DND-41 (cell line): ENCODE results near the gene MRPS23.

Experiments used
- ATAC-seq: fragments of 200-7000 bp; cut with Tn5 transposase; 3 replicates; pipeline ENCODE4 v1.9.1; 2021; ENCODE audit warnings: low read depth; ENCODE audit not compliant: insufficient read depth
- DNase-seq: peaks from one replicate; pipeline ENCODE4 v3.0.0-alpha.2; 2020
- H2AFZ ChIP-seq: 2 replicates; pipeline ENCODE4 v1.6.0; 2012; ENCODE audit warnings: low read depth, low read length
- H3K27ac ChIP-seq: 2 replicates; pipeline ENCODE4 v1.5.1; 2012; ENCODE audit warnings: low read length, inconsistent platforms
- H3K27me3 ChIP-seq: fragments of 200-600 bp; sonication (generic); 2 replicates; pipeline ENCODE4 v1.6.0; 2012; ENCODE audit warnings: low read length, mild to moderate bottlenecking, inconsistent platforms; ENCODE audit not compliant: insufficient read depth, poor library complexity
- H3K36me3 ChIP-seq: 2 replicates; pipeline ENCODE4 v1.5.1; 2012; ENCODE audit warnings: low read length, inconsistent platforms; ENCODE audit not compliant: insufficient read depth
- H3K4me1 ChIP-seq: 2 replicates; pipeline ENCODE4 v1.5.1; 2012; ENCODE audit warnings: mild to moderate bottlenecking, low read length; ENCODE audit not compliant: insufficient read depth
- H3K4me2 ChIP-seq: 2 replicates; pipeline ENCODE4 v1.6.0; 2012; ENCODE audit warnings: mild to moderate bottlenecking, moderate library complexity, low read length, inconsistent platforms; ENCODE audit not compliant: insufficient read depth
- H3K4me3 ChIP-seq, 2 experiments: fragments of 200-600 bp in 1 of 2; shearing (Covaris generic) in 1 of 2; 2 replicates each; pipeline ENCODE4 v1.5.1; 2012 to 2016; ENCODE audit warnings: inconsistent platforms in 2 of 2, low read length in 2 of 2, mild to moderate bottlenecking in 2 of 2, low read depth in 1 of 2, moderate library complexity in 1 of 2
- H3K79me2 ChIP-seq: 2 replicates; pipeline ENCODE4 v1.6.0; 2012; ENCODE audit warnings: low read length, inconsistent platforms; ENCODE audit not compliant: insufficient read depth
- H3K9ac ChIP-seq: 2 replicates; pipeline ENCODE4 v1.6.0; 2012; ENCODE audit warnings: low read depth, mild to moderate bottlenecking, inconsistent platforms, low read length, moderate library complexity
- H3K9me3 ChIP-seq: 2 replicates; pipeline ENCODE4 v1.5.1; 2012; ENCODE audit warnings: low read length, moderate library complexity, mild to moderate bottlenecking, inconsistent platforms; ENCODE audit not compliant: insufficient read depth, severe bottlenecking
- H4K20me1 ChIP-seq: 2 replicates; pipeline ENCODE4 v1.6.0; 2012; ENCODE audit warnings: low read length; ENCODE audit not compliant: insufficient read depth
- EZH2 ChIP-seq: IDR thresholded peaks from 3 replicates; pipeline ENCODE4 v1.6.1; 2012; ENCODE audit warnings: borderline replicate concordance, low read depth, mild to moderate bottlenecking, moderate library complexity, low read length, inconsistent platforms; ENCODE audit not compliant: severe bottlenecking
- TF ChIP-seq, protein P1 (sequence below): IDR thresholded peaks from 2 replicates; pipeline ENCODE4 v1.5.1; 2012; ENCODE audit warnings: borderline replicate concordance, low read length, moderate library complexity, mild to moderate bottlenecking; ENCODE audit not compliant: poor library complexity, severe bottlenecking; ENCODE audit errors: extremely low read depth

MRPS23 gene

DNA sequence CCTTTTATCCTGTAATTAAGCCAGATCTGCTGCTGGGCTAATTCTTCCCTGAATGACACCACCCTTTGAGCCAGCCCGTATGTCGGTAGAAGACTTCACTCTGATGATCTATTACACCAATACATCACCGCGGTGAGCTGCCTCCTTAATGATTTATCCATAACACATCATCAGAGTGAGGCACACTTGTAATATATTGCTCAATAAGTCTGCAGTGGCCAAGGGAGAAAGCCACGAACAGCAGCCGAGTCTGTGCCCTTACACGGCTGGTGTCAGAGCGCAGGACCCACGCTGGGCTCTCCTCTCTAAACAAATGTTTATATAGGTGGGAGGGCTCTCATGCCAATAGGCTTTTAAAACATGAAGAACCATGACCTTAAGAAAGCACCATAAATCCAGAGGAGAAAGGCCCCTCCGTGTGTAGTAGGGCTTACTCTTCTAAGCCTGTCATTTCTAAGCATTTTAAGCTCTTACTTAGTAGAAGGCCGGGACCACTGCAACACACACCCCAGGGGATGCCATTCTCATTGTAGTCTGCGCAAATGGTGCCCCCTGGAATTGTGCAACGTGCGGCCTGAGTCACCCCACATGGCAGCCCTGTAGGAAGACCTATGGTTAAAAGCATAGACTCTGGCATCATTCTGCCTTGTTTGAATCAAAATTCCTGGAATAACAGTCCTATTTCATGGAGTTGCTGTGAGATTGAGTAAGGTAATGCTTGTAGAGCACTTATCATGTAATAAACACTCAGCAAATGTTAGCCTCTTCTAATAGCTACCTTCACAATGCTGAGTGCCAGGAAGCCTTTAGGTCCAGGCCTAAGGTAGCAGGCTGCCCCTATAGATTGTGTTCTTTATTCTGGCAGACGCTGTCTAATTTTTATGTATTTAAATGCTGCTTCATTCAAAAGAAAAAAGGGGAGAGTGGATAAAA, 26.1 kb downstream of the MRPS23 start:
- Histone ChIP-seq H3K4me3 (no peak overlapping the region), H3K4me1 (no peaks in the 10 kb centered on the region), H3K27ac (no peak overlapping the region), H2AFZ (no peak overlapping the region), H3K4me2 (no peak overlapping the region), H4K20me1 (no peaks in the 10 kb centered on the region), H3K9ac (no peak overlapping the region), H3K79me2 (no peaks in the 10 kb centered on the region), H3K9me3 (no peaks in the 10 kb centered on the region), H3K27me3 (no peaks in the 10 kb centered on the region), H3K36me3 (no peaks in the 10 kb centered on the region)
- TF ChIP-seq, protein P1, sequence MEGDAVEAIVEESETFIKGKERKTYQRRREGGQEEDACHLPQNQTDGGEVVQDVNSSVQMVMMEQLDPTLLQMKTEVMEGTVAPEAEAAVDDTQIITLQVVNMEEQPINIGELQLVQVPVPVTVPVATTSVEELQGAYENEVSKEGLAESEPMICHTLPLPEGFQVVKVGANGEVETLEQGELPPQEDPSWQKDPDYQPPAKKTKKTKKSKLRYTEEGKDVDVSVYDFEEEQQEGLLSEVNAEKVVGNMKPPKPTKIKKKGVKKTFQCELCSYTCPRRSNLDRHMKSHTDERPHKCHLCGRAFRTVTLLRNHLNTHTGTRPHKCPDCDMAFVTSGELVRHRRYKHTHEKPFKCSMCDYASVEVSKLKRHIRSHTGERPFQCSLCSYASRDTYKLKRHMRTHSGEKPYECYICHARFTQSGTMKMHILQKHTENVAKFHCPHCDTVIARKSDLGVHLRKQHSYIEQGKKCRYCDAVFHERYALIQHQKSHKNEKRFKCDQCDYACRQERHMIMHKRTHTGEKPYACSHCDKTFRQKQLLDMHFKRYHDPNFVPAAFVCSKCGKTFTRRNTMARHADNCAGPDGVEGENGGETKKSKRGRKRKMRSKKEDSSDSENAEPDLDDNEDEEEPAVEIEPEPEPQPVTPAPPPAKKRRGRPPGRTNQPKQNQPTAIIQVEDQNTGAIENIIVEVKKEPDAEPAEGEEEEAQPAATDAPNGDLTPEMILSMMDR: no peak
- TF ChIP-seq EZH2: no peak
- DNase-seq (no peak), ATAC-seq (no peak)

DNA sequence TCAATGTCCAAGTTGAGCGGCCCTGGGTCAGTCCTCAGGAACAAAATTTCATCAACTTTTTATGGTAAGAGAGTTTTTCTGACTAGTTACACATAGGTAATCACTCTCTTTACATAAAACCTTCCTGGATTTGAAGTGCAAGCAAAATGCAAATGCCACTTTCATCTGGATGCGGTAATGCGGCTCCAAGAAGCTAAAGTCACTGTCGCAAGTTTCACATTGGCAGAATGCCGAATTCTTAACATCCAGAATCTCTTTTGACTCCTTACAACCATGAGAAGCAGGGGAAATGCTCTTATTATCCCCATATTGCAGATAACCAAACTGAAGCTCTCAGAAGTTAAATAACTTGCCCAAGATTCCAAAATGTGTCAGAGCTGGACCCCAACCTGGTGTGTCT, 30.0 kb downstream of the MRPS23 start:
- Histone ChIP-seq H3K79me2 (no peaks in the 10 kb centered on the region), H3K9ac (no peak overlapping the region), H4K20me1 (no peaks in the 10 kb centered on the region), H3K36me3 (no peaks in the 10 kb centered on the region), H3K4me2 (no peak overlapping the region), H3K27ac (no peak overlapping the region), H3K4me3 (no peak overlapping the region), H2AFZ (no peak overlapping the region), H3K9me3 (no peaks in the 10 kb centered on the region), H3K4me1 (no peaks in the 10 kb centered on the region), H3K27me3 (no peaks in the 10 kb centered on the region)
- DNase-seq (no peak), ATAC-seq (no peak)
- TF ChIP-seq, protein P1: no peak
- no peak for TF ChIP-seq EZH2

- Histone ChIP-seq H4K20me1 (no peaks in the 10 kb centered on the region), H3K4me2 (no peak overlapping the region), H3K27ac (no peak overlapping the region), H3K27me3 (no peaks in the 10 kb centered on the region), H3K4me1 (no peaks in the 10 kb centered on the region), H3K79me2 (no peaks in the 10 kb centered on the region), H2AFZ (no peak overlapping the region), H3K9ac (no peak overlapping the region), H3K9me3 (no peaks in the 10 kb centered on the region), H3K4me3 (no peak overlapping the region), H3K36me3 (no peaks in the 10 kb centered on the region)
- no peak for DNase-seq
- no peak for ATAC-seq
- TF ChIP-seq, protein P1: no peak
- TF ChIP-seq EZH2: no peak
Measured at GRCh38 chr17:57819285-57819684, 30.6 kb downstream of the MRPS23 start.
